ENCODE results near the gene GSK3B. TPM values are rescaled to one million over a fixed set of nuclear protein-coding genes. Genes with fewer than 3 reads are reported as not detected.

GSK3B gene
- total RNA-seq, 3 donors from 2014 or later (not counting 1 experiment from before 2014, with no cell fraction given): 61.3 to 67.0 (median 62.7) TPM

DNA sequence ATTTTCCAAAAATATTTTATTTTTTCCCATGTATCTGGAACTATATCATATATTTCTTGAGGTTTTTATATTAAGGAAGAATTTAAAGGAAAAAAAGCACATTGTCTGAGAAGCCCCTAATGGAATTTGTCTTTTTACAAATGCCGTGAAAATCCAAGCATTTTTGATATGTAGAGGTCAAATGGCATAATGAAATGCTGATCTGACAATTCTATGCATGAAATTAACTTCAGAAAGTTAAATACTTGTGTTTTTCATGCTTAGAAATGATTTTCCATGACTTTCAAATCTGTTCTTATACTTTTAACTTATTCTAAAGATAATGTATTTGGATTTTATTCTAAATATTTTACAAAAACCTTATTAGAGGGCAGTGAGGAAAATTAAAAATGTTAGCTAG is 193.1 kb downstream of the GSK3B start:
- H3K9me3 Mint-ChIP-seq: no peaks in the 10 kb centered on the region
- WGBS (ENCODE audit: insufficient coverage): 100% methylated on average over 1 of the region's 1 CpG
- Histone ChIP-seq H3K4me1 (ENCODE audit: control insufficient read depth, insufficient read depth, low read length) (no peaks in the 10 kb centered on the region), H3K4me3 (ENCODE audit: low read length) (no peak overlapping the region), H3K9me3 (ENCODE audit: control insufficient read depth, insufficient read depth, low read length) (no peaks in the 10 kb centered on the region), H3K27me3 (ENCODE audit: control insufficient read depth, insufficient read depth, low read length) (no peaks in the 10 kb centered on the region), H3K27ac (ENCODE audit: low read length) (no peak overlapping the region), H3K36me3 (ENCODE audit: control insufficient read depth, insufficient read depth, low read length) (peaks cover 19% of the 10 kb centered on the region)
- TF ChIP-seq, protein P1, sequence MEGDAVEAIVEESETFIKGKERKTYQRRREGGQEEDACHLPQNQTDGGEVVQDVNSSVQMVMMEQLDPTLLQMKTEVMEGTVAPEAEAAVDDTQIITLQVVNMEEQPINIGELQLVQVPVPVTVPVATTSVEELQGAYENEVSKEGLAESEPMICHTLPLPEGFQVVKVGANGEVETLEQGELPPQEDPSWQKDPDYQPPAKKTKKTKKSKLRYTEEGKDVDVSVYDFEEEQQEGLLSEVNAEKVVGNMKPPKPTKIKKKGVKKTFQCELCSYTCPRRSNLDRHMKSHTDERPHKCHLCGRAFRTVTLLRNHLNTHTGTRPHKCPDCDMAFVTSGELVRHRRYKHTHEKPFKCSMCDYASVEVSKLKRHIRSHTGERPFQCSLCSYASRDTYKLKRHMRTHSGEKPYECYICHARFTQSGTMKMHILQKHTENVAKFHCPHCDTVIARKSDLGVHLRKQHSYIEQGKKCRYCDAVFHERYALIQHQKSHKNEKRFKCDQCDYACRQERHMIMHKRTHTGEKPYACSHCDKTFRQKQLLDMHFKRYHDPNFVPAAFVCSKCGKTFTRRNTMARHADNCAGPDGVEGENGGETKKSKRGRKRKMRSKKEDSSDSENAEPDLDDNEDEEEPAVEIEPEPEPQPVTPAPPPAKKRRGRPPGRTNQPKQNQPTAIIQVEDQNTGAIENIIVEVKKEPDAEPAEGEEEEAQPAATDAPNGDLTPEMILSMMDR (IDR thresholded peaks at IDR 0.05): no peak
- no peaks in the 10 kb centered on the region for H3K36me3 Mint-ChIP-seq
- H3K4me3 Mint-ChIP-seq: no peak overlapping the region
- peaks cover 0 to 5% of the 10 kb centered on the region in 2 donors for H3K4me1 Mint-ChIP-seq
- no peaks in the 10 kb centered on the region for H3K27me3 Mint-ChIP-seq (ENCODE audit: low read depth in 2 of 2)
- DNase-seq (no peak), ATAC-seq (no peak)
- intact Hi-C loops (cut with micrococcal nuclease): no loop called here
- no peak overlapping the region for H3K27ac Mint-ChIP-seq

DNA sequence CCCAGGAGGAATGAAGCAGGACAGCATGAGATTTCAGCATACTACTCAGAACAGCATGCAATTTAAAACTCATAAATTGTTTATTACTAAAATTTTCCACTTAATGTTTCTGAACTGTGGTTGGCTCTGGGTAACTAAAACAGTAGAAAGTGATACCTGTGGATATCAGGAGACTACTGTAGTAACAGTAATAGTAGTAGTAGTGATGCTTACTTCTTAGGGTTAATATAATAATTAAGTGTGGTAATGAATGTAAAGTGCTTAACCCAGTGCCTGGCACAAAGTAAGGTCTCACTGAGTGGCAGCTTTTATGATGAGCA is 195.1 kb downstream of the GSK3B start:
- ATAC-seq (no peak), DNase-seq (no peak)
- Histone ChIP-seq H3K4me1 (ENCODE audit: control insufficient read depth, insufficient read depth, low read length) (no peaks in the 10 kb centered on the region), H3K4me3 (ENCODE audit: low read length) (no peak overlapping the region), H3K27me3 (ENCODE audit: control insufficient read depth, insufficient read depth, low read length) (no peaks in the 10 kb centered on the region), H3K27ac (ENCODE audit: low read length) (no peak overlapping the region), H3K9me3 (ENCODE audit: control insufficient read depth, insufficient read depth, low read length) (no peaks in the 10 kb centered on the region), H3K36me3 (ENCODE audit: control insufficient read depth, insufficient read depth, low read length) (peaks cover 13% of the 10 kb centered on the region)
- intact Hi-C loops (cut with micrococcal nuclease): no loop called here
- H3K36me3 Mint-ChIP-seq: no peaks in the 10 kb centered on the region
- no peak overlapping the region for H3K4me3 Mint-ChIP-seq
- H3K9me3 Mint-ChIP-seq: no peaks in the 10 kb centered on the region
- TF ChIP-seq, protein P1 (IDR thresholded peaks at IDR 0.05): no peak
- no peak overlapping the region for H3K27ac Mint-ChIP-seq
- no peaks in the 10 kb centered on the region for H3K27me3 Mint-ChIP-seq (ENCODE audit: low read depth in 2 of 2)
- H3K4me1 Mint-ChIP-seq: no peaks in the 10 kb centered on the region

DNA sequence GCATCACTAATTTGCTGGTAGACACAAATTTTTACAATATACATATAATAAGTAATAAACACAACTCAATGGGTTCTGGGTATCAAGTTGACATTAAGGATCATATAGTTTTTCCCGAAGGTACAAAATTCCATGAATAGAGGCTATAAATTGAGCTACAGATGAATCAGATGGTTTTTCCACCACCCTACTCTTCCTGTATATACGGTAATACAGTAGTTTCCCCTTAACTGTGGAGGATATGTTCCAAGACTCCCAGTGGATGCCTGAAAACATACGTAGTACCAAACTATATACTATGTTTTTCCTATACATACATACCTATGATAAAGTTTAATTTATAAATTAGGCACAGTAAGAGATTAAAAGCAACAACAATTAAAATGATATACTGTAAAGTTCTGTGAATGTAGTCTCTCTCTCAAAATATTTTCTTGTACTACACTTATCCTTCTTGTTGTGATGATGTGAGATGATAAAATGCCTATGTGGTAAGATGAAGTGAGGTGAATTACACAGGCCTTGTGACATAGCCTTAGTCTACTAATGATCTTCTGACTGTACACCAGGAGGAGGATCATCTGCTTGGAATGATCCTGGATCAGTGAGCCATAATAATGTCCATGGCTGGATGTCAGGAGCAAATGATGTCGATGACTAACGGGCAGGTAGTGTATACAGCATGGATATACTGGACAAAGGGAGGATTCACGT is 195.6 kb downstream of the GSK3B start:
- Mint-ChIP-seq H3K27ac (no peak overlapping the region), H3K36me3 (no peaks in the 10 kb centered on the region)
- ATAC-seq: no peak

More for the DNA sequence above, 195.6 kb downstream of the GSK3B start:
- Mint-ChIP-seq H3K27me3 (ENCODE audit: low read depth in 2 of 2) (no peaks in the 10 kb centered on the region), H3K4me1 (no peaks in the 10 kb centered on the region), H3K9me3 (no peaks in the 10 kb centered on the region), H3K4me3 (no peak overlapping the region)
- intact Hi-C loops (cut with micrococcal nuclease): no loop called here
- Histone ChIP-seq H3K9me3 (ENCODE audit: control insufficient read depth, insufficient read depth, low read length) (no peaks in the 10 kb centered on the region), H3K27me3 (ENCODE audit: control insufficient read depth, insufficient read depth, low read length) (no peaks in the 10 kb centered on the region), H3K4me3 (ENCODE audit: low read length) (no peak overlapping the region), H3K36me3 (ENCODE audit: control insufficient read depth, insufficient read depth, low read length) (peaks cover 13% of the 10 kb centered on the region), H3K4me1 (ENCODE audit: control insufficient read depth, insufficient read depth, low read length) (no peaks in the 10 kb centered on the region), H3K27ac (ENCODE audit: low read length) (no peak overlapping the region)
- WGBS (ENCODE audit: insufficient coverage): 98% methylated on average over 4 of the region's 6 CpGs
- TF ChIP-seq, protein P1 (IDR thresholded peaks at IDR 0.05): no peak
- DNase-seq: no peak
